HepG2 (cell line): ENCODE data around the gene KAZALD1. TPM values are rescaled to one million over a fixed set of nuclear protein-coding genes. Genes with fewer than 3 reads are reported as not detected.

ENCODE experiments used
- ARID2 ChIP-seq: sonication (generic); formaldehyde crosslinking; IDR thresholded peaks from 2 replicates; pipeline ENCODE4 v1.8.1; 2022; ENCODE audit warnings: mild to moderate bottlenecking, missing genetic modification reagents, borderline replicate concordance
- GZF1 ChIP-seq: sonication (generic); formaldehyde crosslinking; IDR thresholded peaks from 2 replicates; pipeline ENCODE4 v1.5.1; 2020; ENCODE audit warnings: mild to moderate bottlenecking, missing genetic modification reagents
- KLF16 ChIP-seq, 2 experiments: sonication (generic) in 1 of 2; formaldehyde crosslinking in 1 of 2; IDR thresholded peaks; 2 replicates each; pipeline versions ENCODE4 v1.6.1 to v1.8.0; 2016 to 2023; ENCODE audit warnings: missing genetic modification reagents in 2 of 2, missing compliant biosample characterization in 1 of 2
- LCORL ChIP-seq, 2 experiments: fragments of 450-650 bp in 1 of 2; sonication (generic) in 1 of 2; formaldehyde crosslinking in 1 of 2; IDR thresholded peaks; 2 replicates each; pipeline versions ENCODE4 v1.5.0 to v1.6.1; 2017 to 2020; ENCODE audit warnings: antibody characterized with exemption in 1 of 2, missing genetic modification reagents in 1 of 2
- MBD4 ChIP-seq: IDR thresholded peaks from 2 replicates; pipeline ENCODE4 v1.6.1; 2012; ENCODE audit warnings: low read length, inconsistent platforms, borderline replicate concordance
- MED8 ChIP-seq: sonication (generic); formaldehyde crosslinking; IDR thresholded peaks from 2 replicates; pipeline ENCODE4 v1.8.1; 2023; ENCODE audit warnings: mild to moderate bottlenecking, missing genetic modification reagents; ENCODE audit not compliant: insufficient replicate concordance
- MIER3 ChIP-seq: IDR thresholded peaks from 2 replicates; pipeline ENCODE4 v1.6.1; 2016; ENCODE audit warnings: missing compliant biosample characterization, borderline replicate concordance
- MTA3 ChIP-seq: sonication (generic); formaldehyde crosslinking; IDR thresholded peaks from 2 replicates; pipeline ENCODE4 v1.4.0; 2020; ENCODE audit warnings: missing genetic modification reagents
- NFE2 ChIP-seq: sonication (generic); formaldehyde crosslinking; IDR thresholded peaks from 2 replicates; pipeline ENCODE4 v1.4.0; 2020; ENCODE audit warnings: missing genetic modification reagents
- NRL ChIP-seq: sonication (generic); formaldehyde crosslinking; IDR thresholded peaks from 2 replicates; pipeline ENCODE4 v1.5.0; 2020; ENCODE audit warnings: missing genetic modification reagents, mild to moderate bottlenecking, moderate library complexity, borderline replicate concordance
- RCOR2 ChIP-seq: IDR thresholded peaks from 2 replicates; pipeline ENCODE4 v1.6.1; 2016; ENCODE audit warnings: missing biosample characterization, missing genetic modification reagents
- ZFP36L1 ChIP-seq: sonication (generic); formaldehyde crosslinking; IDR thresholded peaks from 2 replicates; pipeline ENCODE4 v1.8.0; 2022; ENCODE audit warnings: mild to moderate bottlenecking, missing genetic modification reagents, moderate library complexity
- ZKSCAN1 ChIP-seq: fragments of 150-350 bp; IDR thresholded peaks from 2 replicates; pipeline ENCODE4 v1.6.1; 2014; ENCODE audit warnings: low read length
- ZNF776 ChIP-seq: sonication (generic); formaldehyde crosslinking; IDR thresholded peaks from 2 replicates; pipeline ENCODE4 v1.4.0; 2020; ENCODE audit warnings: mild to moderate bottlenecking, missing genetic modification reagents
- polyA plus RNA-seq, 8 experiments: library from polyadenylated mRNA; depleted of rRNA in 3 of 8; stranded (reverse) in 7 of 8; unstranded in 1 of 8; fragments of >200 nt; fragmentation: Illumina TruSeq in 4 of 8; extraction: Trizol in 4 of 8; gene quantifications; 2 replicates each; pipeline versions ENCODE4 v1.2.1 to v1.2.3, GENCODE V29; 2011 to 2016; ENCODE audit warnings: low read depth in 4 of 8, missing spikeins in 1 of 8, mixed read lengths in 1 of 8; ENCODE audit not compliant: insufficient read depth in 1 of 8
- total RNA-seq, 5 experiments: library from RNA; depleted of rRNA; stranded (reverse); fragments of >200 nt; fragmentation: Illumina TruSeq; extraction: Trizol; gene quantifications; 2 replicates each; pipeline ENCODE4 v1.2.3, GENCODE V29; 2016; ENCODE audit warnings: low read depth in 1 of 5
- TF ChIP-seq, protein P1 (sequence below): sonication (generic); formaldehyde crosslinking; IDR thresholded peaks from 2 replicates; pipeline ENCODE4 v1.4.0; 2020; ENCODE audit warnings: missing genetic modification reagents
- TF ChIP-seq, protein P2 (sequence below): sonication (generic); formaldehyde crosslinking; IDR thresholded peaks from 2 replicates; pipeline ENCODE4 v1.4.0; 2020; ENCODE audit warnings: missing genetic modification reagents
- TF ChIP-seq, protein P3 (sequence below): sonication (generic); formaldehyde crosslinking; IDR thresholded peaks from 2 replicates; pipeline ENCODE4 v1.4.0; 2020; ENCODE audit warnings: missing genetic modification reagents, borderline replicate concordance
- TF ChIP-seq, protein P4 (sequence below): sonication (generic); formaldehyde crosslinking; IDR thresholded peaks from 2 replicates; pipeline ENCODE4 v1.4.0; 2020; ENCODE audit warnings: missing genetic modification reagents, borderline replicate concordance

KAZALD1 gene
- total and polyA plus RNA-seq, 2 of the 13 experiments (the other 11 are each of a cell fraction or from before 2014, with no cell fraction given) = 16.7 to 27.7 TPM

DNA sequence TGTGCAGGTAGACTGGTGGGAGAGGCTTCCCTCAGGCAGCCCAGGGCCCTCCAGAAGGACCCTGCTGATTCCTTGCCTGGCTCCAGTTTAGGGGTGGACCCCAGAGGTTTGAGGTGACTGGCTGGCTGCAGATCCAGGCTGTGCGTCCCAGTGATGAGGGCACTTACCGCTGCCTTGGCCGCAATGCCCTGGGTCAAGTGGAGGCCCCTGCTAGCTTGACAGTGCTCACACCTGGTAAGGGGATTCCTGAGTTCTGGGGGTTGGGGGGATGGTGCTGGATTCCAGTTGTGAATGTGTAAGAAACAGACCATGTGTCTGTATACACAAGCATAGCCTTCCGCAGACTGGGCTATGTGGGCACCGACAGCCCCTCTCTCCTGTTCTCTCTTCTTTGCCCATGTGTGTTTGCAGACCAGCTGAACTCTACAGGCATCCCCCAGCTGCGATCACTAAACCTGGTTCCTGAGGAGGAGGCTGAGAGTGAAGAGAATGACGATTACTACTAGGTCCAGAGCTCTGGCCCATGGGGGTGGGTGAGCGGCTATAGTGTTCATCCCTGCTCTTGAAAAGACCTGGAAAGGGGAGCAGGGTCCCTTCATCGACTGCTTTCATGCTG is 2.7 kb downstream of the KAZALD1 start (continued):
- TF ChIP-seq KLF16 (CRISPR knock-in tag; IDR thresholded peaks at IDR 0.05) = no peak
- no peak for TF ChIP-seq GZF1
- no peak for TF ChIP-seq NFE2 (CRISPR knock-in tag)
- TF ChIP-seq MTA3 (CRISPR knock-in tag) = no peak
- TF ChIP-seq, protein P1, sequence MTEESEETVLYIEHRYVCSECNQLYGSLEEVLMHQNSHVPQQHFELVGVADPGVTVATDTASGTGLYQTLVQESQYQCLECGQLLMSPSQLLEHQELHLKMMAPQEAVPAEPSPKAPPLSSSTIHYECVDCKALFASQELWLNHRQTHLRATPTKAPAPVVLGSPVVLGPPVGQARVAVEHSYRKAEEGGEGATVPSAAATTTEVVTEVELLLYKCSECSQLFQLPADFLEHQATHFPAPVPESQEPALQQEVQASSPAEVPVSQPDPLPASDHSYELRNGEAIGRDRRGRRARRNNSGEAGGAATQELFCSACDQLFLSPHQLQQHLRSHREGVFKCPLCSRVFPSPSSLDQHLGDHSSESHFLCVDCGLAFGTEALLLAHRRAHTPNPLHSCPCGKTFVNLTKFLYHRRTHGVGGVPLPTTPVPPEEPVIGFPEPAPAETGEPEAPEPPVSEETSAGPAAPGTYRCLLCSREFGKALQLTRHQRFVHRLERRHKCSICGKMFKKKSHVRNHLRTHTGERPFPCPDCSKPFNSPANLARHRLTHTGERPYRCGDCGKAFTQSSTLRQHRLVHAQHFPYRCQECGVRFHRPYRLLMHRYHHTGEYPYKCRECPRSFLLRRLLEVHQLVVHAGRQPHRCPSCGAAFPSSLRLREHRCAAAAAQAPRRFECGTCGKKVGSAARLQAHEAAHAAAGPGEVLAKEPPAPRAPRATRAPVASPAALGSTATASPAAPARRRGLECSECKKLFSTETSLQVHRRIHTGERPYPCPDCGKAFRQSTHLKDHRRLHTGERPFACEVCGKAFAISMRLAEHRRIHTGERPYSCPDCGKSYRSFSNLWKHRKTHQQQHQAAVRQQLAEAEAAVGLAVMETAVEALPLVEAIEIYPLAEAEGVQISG (CRISPR knock-in tag) = no peak
- TF ChIP-seq ARID2 (CRISPR knock-in tag) = no peak
- TF ChIP-seq, protein P2, sequence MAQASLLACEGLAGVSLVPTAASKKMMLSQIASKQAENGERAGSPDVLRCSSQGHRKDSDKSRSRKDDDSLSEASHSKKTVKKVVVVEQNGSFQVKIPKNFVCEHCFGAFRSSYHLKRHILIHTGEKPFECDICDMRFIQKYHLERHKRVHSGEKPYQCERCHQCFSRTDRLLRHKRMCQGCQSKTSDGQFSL (CRISPR knock-in tag) = no peak; the same call in 1 of the 2 replicates
- TF ChIP-seq MBD4 = no peak
- 0 out of 2 replicates have a peak, but pooled peaks have one; percentile 30 for TF ChIP-seq ZNF776
- TF ChIP-seq ZFP36L1 = no peak
- TF ChIP-seq RCOR2 (CRISPR knock-in tag) = no peak
- TF ChIP-seq ZKSCAN1 = no peak
- no peak for TF ChIP-seq MED8 (CRISPR knock-in tag)
- TF ChIP-seq, protein P3, sequence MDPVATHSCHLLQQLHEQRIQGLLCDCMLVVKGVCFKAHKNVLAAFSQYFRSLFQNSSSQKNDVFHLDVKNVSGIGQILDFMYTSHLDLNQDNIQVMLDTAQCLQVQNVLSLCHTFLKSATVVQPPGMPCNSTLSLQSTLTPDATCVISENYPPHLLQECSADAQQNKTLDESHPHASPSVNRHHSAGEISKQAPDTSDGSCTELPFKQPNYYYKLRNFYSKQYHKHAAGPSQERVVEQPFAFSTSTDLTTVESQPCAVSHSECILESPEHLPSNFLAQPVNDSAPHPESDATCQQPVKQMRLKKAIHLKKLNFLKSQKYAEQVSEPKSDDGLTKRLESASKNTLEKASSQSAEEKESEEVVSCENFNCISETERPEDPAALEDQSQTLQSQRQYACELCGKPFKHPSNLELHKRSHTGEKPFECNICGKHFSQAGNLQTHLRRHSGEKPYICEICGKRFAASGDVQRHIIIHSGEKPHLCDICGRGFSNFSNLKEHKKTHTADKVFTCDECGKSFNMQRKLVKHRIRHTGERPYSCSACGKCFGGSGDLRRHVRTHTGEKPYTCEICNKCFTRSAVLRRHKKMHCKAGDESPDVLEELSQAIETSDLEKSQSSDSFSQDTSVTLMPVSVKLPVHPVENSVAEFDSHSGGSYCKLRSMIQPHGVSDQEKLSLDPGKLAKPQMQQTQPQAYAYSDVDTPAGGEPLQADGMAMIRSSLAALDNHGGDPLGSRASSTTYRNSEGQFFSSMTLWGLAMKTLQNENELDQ (CRISPR knock-in tag) = no peak
- no peak for TF ChIP-seq MIER3 (CRISPR knock-in tag)
- no peak for TF ChIP-seq LCORL (IDR thresholded peaks at IDR 0.05)
- peak; percentile 11; the same call in 1 of the 2 replicates for TF ChIP-seq LCORL (CRISPR knock-in tag; IDR thresholded peaks at IDR 0.05)
- TF ChIP-seq NRL (CRISPR knock-in tag) = no peak
- TF ChIP-seq, protein P4, sequence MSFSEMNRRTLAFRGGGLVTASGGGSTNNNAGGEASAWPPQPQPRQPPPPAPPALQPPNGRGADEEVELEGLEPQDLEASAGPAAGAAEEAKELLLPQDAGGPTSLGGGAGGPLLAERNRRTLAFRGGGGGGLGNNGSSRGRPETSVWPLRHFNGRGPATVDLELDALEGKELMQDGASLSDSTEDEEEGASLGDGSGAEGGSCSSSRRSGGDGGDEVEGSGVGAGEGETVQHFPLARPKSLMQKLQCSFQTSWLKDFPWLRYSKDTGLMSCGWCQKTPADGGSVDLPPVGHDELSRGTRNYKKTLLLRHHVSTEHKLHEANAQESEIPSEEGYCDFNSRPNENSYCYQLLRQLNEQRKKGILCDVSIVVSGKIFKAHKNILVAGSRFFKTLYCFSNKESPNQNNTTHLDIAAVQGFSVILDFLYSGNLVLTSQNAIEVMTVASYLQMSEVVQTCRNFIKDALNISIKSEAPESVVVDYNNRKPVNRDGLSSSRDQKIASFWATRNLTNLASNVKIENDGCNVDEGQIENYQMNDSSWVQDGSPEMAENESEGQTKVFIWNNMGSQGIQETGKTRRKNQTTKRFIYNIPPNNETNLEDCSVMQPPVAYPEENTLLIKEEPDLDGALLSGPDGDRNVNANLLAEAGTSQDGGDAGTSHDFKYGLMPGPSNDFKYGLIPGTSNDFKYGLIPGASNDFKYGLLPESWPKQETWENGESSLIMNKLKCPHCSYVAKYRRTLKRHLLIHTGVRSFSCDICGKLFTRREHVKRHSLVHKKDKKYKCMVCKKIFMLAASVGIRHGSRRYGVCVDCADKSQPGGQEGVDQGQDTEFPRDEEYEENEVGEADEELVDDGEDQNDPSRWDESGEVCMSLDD (CRISPR knock-in tag) = no peak
